HEK293 (cell line): ENCODE data around the gene RPL11.
A peak's percentile ranks its signal among the peaks of the same experiment; 100 is the strongest.

Source experiments
- CTCF ChIA-PET: fragments of 350-600 bp; formaldehyde crosslinking; extraction: SDS; loops from one replicate; lab custom pipeline; 2021; ENCODE audit warnings: antibody characterized with exemption; lab: Yijun Ruan, JAX
- POLR2A ChIA-PET: fragments of 300-600 bp; formaldehyde crosslinking; extraction: SDS; loops from one replicate; lab custom pipeline; 2020; ENCODE audit warnings: antibody characterized with exemption, inconsistent platforms; lab: Yijun Ruan, JAX
- H3K27ac ChIP-seq: fragments of 200-500 bp; sonication (Bioruptor generic); 2 replicates; pipeline ENCODE4 v1.5.1; 2014; ENCODE audit warnings: low read depth, low read length, control low read depth, inconsistent platforms; ENCODE audit errors: extremely low read depth
- H3K36me3 ChIP-seq, 2 experiments: fragments of 200-500 bp in 1 of 2; sonication (Bioruptor generic) in 1 of 2; 1 replicate in 1 of 2; 2 replicates in 1 of 2; pipeline ENCODE4 v1.5.1; 2014 to 2017; ENCODE audit warnings: inconsistent platforms in 2 of 2, low read length in 2 of 2; ENCODE audit not compliant: control insufficient read depth in 2 of 2, insufficient read depth in 1 of 2
- H3K4me1 ChIP-seq: fragments of 200-500 bp; sonication (Bioruptor generic); 2 replicates; pipeline ENCODE4 v1.5.1; 2014; ENCODE audit warnings: mild to moderate bottlenecking, low read length, inconsistent platforms; ENCODE audit not compliant: control insufficient read depth, insufficient read depth
- H3K4me3 ChIP-seq: 2 replicates; pipeline ENCODE4 v1.5.1; 2011; ENCODE audit warnings: low read depth, mild to moderate bottlenecking, control low read depth, low read length, moderate library complexity
- H3K9me3 ChIP-seq: fragments of 200-500 bp; sonication (Bioruptor generic); 2 replicates; pipeline ENCODE4 v1.5.1; 2014; ENCODE audit warnings: low read depth, low read length, inconsistent platforms; ENCODE audit not compliant: control insufficient read depth, insufficient read depth
- HIC1 ChIP-seq: fragments of 450-650 bp; formaldehyde crosslinking; IDR thresholded peaks from 2 replicates; pipeline ENCODE4 v1.5.1; 2016; ENCODE audit warnings: missing biosample characterization, missing genetic modification characterization
- IKZF3 ChIP-seq: fragments of 450-650 bp; IDR thresholded peaks from 2 replicates; pipeline ENCODE4 v1.5.0; 2018; ENCODE audit warnings: missing biosample characterization, mild to moderate bottlenecking, missing genetic modification characterization, moderate library complexity
- PATZ1 ChIP-seq: fragments of 450-650 bp; formaldehyde crosslinking; IDR thresholded peaks from 2 replicates; pipeline ENCODE4 v1.5.1; 2016; ENCODE audit warnings: missing biosample characterization, missing genetic modification characterization
- RBAK ChIP-seq: fragments of 450-650 bp; formaldehyde crosslinking; IDR thresholded peaks from 2 replicates; pipeline ENCODE4 v1.5.1; 2016; ENCODE audit warnings: missing biosample characterization, missing genetic modification characterization
- ZBTB17 ChIP-seq: fragments of 450-650 bp; formaldehyde crosslinking; IDR thresholded peaks from 2 replicates; pipeline ENCODE4 v1.5.1; 2016; ENCODE audit warnings: missing biosample characterization, missing genetic modification characterization
- ZBTB21 ChIP-seq: fragments of 450-650 bp; formaldehyde crosslinking; IDR thresholded peaks from 2 replicates; pipeline ENCODE4 v1.5.1; 2017; ENCODE audit warnings: missing biosample characterization, missing genetic modification characterization
- ZFHX2 ChIP-seq: fragments of 450-650 bp; formaldehyde crosslinking; conservative IDR thresholded peaks from 2 replicates; pipeline ENCODE4 v1.5.1; 2016; ENCODE audit warnings: missing biosample characterization, missing genetic modification characterization
- ZNF10 ChIP-seq: fragments of 450-650 bp; formaldehyde crosslinking; IDR thresholded peaks from 2 replicates; pipeline ENCODE4 v1.5.1; 2017; ENCODE audit warnings: missing biosample characterization, missing genetic modification characterization
- ZNF133 ChIP-seq: fragments of 450-650 bp; formaldehyde crosslinking; IDR thresholded peaks from 2 replicates; pipeline ENCODE4 v1.5.1; 2016; ENCODE audit warnings: missing biosample characterization, missing genetic modification characterization
- ZNF214 ChIP-seq: fragments of 450-650 bp; formaldehyde crosslinking; IDR thresholded peaks from 2 replicates; pipeline ENCODE4 v1.5.1; 2017; ENCODE audit warnings: missing biosample characterization, mild to moderate bottlenecking, missing genetic modification characterization, borderline replicate concordance
- ZNF24 ChIP-seq: fragments of 450-650 bp; formaldehyde crosslinking; IDR thresholded peaks from 2 replicates; pipeline ENCODE4 v1.5.1; 2016; ENCODE audit warnings: missing biosample characterization, missing genetic modification characterization
- ZNF26 ChIP-seq: fragments of 450-650 bp; formaldehyde crosslinking; IDR thresholded peaks from 2 replicates; pipeline ENCODE4 v1.5.1; 2016; ENCODE audit warnings: missing biosample characterization, missing genetic modification characterization
- ZNF280D ChIP-seq: fragments of 450-650 bp; formaldehyde crosslinking; IDR thresholded peaks from 2 replicates; pipeline ENCODE4 v1.5.1; 2016; ENCODE audit warnings: missing biosample characterization, missing genetic modification characterization
- ZNF341 ChIP-seq: fragments of 450-650 bp; formaldehyde crosslinking; IDR thresholded peaks from 2 replicates; pipeline ENCODE4; 2016; ENCODE audit warnings: low read depth, missing biosample characterization, missing genetic modification characterization
- ZNF624 ChIP-seq: fragments of 450-650 bp; formaldehyde crosslinking; IDR thresholded peaks from 2 replicates; pipeline ENCODE4 v1.5.1; 2017; ENCODE audit warnings: missing biosample characterization, missing genetic modification characterization
- ZNF837 ChIP-seq: fragments of 450-650 bp; formaldehyde crosslinking; IDR thresholded peaks from 2 replicates; pipeline ENCODE4 v1.5.1; 2016; ENCODE audit warnings: missing biosample characterization, missing genetic modification characterization
- ZSCAN4 ChIP-seq: fragments of 450-650 bp; formaldehyde crosslinking; IDR thresholded peaks from 2 replicates; pipeline ENCODE4 v1.5.1; 2017; ENCODE audit warnings: missing biosample characterization, missing genetic modification characterization

Gene RPL11

GRCh38 chr1:23701996-23702395, 10.4 kb downstream of the RPL11 start:
- no peak for TF ChIP-seq RBAK (tag by site-specific recombination)
- TF ChIP-seq ZNF837 (tag by site-specific recombination) = no peak
- TF ChIP-seq ZBTB17 (tag by site-specific recombination) = no peak
- TF ChIP-seq ZNF280D (tag by site-specific recombination) = no peak
- TF ChIP-seq ZNF24 (tag by site-specific recombination) = no peak
- no peak for TF ChIP-seq ZNF26 (tag by site-specific recombination)
- no peak for TF ChIP-seq ZNF133
- no peak for TF ChIP-seq ZNF624
- no peak for TF ChIP-seq ZBTB21
- TF ChIP-seq ZSCAN4 (tag by site-specific recombination) = no peak
- TF ChIP-seq ZNF214 (tag by site-specific recombination) = no peak
- TF ChIP-seq ZNF341 = no peak
- TF ChIP-seq ZFHX2 = no peak
- peak; percentile 66; the same call in 1 of the 2 replicates for TF ChIP-seq ZNF10 (tag by site-specific recombination)
- no peak for TF ChIP-seq PATZ1 (tag by site-specific recombination)
- TF ChIP-seq HIC1 = no peak
- TF ChIP-seq IKZF3 (tag by site-specific recombination) = 0 out of 2 replicates have a peak, but pooled peaks have one; percentile 27
- TF ChIP-seq, all 188 proteins: peak for 2
- H3K36me3 ChIP-seq = peaks cover 52 to 81% of the 10 kb centered on the region in 2 experiments
- H3K4me1 ChIP-seq = no peaks in the 10 kb centered on the region
- H3K27ac ChIP-seq = no peak overlapping the region
- CTCF ChIA-PET = interaction anchor here (0.6 to 1.4 kb wide), 3 partner anchors 10 to 1601 kb away, joined by 3 to 6 read pairs (median 4); partner anchors contain the start of gene RPL11
- no peaks in the 10 kb centered on the region for H3K9me3 ChIP-seq
- POLR2A ChIA-PET = interaction anchor here (1.0 kb wide), 1 partner anchor 10 kb away, joined by 4 read pairs; the partner anchor contains the start of gene RPL11
- H3K4me3 ChIP-seq = no peak overlapping the region
